Stimulated activated CD4-positive, alpha-beta T cell treated with anti-CD3 and anti-CD28 coated beads, TNF-alpha, amount 100 ng/mL, for 1 hour (primary cell): ENCODE results near the gene BROX.
"Not testable (repeated sequence)": the region's sequence is repeated elsewhere in the genome, so short reads cannot be mapped to it uniquely, and the experiment has no call there.

Experiments
- DNase-seq, 3 donors: peaks; one replicate each; pipeline ENCODE4 v3.0.0-alpha.2; 2020; ENCODE audit warnings: low read depth in 3 of 3, low spot score in 1 of 3

The BROX gene

GRCh38 chr1:222730866-222731265, 18.5 kb downstream of the BROX start:
- DNase-seq: no peak

- no peak for DNase-seq
Observed at GRCh38 chr1:222732216-222733159, 20.1 kb downstream of the BROX start.

DNA sequence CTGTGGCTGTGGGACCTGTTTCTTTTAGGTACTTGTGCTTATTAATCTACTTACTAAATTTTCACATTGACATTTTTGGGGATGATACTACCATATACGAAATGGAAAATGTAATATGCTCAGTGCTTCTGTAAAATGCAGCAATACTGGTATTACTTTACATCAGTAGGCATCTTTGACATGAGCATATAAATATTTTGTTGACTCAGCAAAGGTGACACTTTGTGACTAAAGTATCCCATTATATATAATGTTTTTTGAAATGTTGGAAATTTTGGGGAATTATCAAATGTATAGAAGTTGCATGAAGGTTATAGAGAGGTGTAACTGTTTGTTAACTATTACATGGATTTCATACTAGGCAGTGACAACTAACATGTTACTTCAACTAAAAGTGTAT, 22.4 kb downstream of the BROX start:
- DNase-seq: no peak

GRCh38 chr1:222736470-222736869, 24.1 kb downstream of the BROX start:
- DNase-seq: no peak

- no peak for DNase-seq
Observed at GRCh38 chr1:222736972-222737371, 24.6 kb downstream of the BROX start, which contains the start of gene FAM177B. TSS of gene FAM177B (plus strand) at chr1:222737202. CDS start at chr1:222746546, 9,344 bp downstream.

GRCh38 chr1:222739465-222739864, 27.1 kb downstream of the BROX start:
- no peak for DNase-seq

DNA sequence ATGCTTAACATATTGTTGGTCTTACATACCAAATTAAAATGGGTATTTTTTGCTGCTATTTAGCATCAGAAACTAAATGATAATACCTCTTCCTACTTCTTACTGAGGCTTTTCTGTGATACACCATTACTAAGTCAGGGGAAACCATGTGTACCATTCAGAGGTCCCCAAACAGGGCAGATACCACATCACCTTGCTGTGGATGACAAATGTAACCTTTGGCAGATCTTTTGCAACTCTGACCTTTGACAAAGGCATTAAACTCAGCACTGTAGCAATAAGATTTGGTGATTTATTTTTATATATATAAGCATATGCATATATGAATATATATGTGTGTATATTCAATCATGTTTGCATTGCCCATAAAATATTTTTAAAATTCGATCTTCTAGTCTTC, 27.6 kb downstream of the BROX start:
- no peak for DNase-seq

- not testable (repeated sequence) for DNase-seq
Observed at GRCh38 chr1:222741630-222742457, 29.5 kb downstream of the BROX start.

DNA sequence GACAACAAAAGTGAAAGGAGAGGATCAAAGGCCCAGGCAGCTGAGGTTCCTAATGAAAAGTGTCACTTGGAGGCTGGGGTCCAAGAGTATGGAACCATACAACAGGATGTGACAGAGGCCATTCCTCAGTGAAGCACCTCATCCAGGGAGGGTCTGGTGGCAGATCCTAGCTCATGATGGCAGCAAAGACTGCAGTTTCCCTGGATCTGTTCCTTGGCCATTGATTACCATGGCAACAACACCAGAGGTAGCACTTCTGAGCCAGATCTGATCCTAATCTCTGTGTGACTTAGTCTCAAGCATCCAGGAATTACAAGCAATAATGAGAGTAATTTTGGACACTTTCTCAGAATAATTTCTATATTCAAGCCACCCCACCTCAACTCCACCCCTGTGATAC, 37.6 kb downstream of the BROX start:
- no peak for DNase-seq

DNA sequence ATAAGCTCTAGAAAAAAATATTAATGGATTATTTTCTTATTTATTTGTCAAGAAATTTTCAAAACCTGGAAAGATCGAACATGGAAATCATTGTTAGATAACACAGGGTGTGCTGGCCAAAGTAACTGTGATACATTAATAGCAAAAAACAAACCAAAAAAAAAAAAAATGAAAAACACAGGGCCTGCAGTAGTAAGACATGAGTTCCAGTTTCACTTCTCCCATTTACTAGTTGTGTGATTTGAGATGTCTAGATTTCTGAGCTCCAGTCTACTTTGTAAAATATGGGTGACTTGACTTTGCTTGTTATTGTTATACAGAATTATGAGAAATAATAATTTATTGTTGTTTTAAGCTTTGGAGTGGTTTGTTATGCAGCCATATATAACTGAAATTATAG, 38.3 kb downstream of the BROX start:
- DNase-seq: no peak

DNA sequence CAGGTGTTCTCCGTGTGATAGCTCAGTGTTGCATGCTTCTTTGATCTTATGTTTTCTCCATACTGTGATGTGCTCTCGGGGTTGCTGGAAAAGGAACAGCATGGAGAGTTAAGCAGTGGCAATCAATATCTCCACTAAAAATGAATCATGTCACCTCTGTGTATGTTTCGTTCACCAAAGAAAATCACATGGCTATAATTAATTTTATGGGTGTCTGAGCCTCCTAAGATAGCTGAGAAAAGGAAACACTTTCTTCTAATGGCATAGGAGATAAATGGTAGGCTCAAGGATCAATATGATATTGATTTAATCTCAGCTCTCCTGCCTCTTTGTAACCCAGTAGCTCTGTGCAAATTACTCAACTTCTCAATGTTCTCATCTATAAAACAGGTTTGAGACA, 38.9 kb downstream of the BROX start:
- no peak for DNase-seq

DNA sequence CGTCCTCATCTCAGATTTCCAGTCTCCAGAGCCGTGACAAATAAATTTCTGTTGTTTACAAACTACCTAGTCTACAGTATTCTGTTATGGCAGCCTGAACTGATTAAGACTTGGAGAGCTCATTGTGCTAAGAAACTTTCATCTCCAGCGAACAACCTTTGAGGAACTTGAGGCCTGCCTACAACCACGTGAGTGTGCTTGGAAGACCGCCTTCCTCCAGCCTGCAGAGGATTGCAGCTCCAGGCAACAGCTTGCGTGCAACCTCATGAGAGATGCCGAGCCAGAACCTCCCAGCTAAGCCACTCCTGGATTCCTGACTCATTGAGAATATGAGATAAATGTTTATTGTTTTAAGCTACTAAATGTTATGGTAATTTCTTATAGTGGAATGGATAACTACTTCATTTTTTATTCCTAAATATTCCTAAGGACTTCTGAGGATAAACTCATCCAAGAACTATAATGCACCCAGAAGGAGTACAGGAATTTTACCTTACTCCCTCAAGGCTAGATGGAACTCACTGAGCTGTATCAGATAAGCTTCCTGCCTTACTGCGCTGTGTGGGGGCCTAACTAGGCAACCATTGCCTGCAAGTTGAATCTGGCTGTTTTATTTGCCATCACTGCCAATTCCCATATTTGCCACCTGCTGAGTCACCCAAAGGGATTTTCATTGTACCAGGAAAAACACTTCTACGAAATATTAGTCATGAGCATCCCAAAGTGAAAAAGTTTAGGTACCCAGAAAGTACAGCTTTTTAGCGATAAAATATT, 42.2 kb downstream of the BROX start:
- no peak for DNase-seq

DNA sequence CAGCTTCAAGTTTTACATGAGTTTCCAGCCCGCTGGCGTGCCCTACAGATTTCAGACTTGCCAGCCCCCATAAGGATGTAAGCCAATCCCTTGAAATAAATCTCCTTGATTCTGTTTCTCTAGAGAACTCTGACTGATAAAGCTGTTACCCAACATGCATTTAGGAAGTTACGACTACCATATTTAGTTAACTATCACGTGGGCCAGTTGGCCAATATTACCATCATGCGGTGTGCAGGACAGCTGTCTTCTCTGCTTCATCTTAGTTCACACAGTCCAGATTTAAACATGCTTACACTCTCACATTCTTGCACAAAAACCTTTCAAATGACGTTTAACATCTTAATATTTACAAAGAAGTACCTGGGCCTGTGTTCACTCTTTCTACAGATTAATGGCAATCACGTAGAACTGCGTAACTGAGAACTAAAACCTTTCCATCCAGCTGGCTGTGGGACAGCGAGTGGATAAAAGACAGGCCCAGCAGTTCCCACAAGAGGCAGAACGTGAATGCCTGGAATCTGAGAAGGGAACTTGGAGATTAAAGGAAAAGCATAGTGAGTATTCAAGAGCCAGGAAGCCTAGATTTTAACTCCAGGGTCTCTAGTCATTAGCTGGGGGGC, 45.4 kb downstream of the BROX start:
- DNase-seq: no peak

- DNase-seq: no peak
Observed at GRCh38 chr1:222759451-222760035, 47.2 kb downstream of the BROX start.

GRCh38 chr1:222761083-222761482, 48.7 kb downstream of the BROX start:
- DNase-seq: no peak

GRCh38 chr1:222762178-222762577, 49.8 kb downstream of the BROX start:
- DNase-seq: not testable (repeated sequence)

DNA sequence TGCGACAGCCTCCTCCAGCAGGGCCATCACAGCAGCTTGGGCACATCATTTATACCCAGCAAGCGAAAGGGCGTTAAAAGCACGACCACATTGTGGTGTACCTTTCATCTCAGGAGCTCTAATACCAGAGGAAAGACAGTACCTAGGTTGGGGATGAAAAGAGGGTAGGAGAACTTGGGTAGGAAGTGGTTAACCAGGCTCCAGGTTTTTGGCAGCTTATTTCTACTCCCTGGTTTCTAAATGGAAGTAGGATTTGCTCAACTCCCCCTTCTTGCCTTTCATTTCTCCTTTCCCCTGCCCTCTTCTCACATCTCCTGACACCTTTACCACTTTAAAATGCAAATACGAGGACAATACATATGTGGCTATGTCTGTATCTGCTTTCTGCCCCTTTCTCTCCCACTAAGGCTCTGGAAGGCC, 54.8 kb downstream of the BROX start:
- no peak for DNase-seq

DNA sequence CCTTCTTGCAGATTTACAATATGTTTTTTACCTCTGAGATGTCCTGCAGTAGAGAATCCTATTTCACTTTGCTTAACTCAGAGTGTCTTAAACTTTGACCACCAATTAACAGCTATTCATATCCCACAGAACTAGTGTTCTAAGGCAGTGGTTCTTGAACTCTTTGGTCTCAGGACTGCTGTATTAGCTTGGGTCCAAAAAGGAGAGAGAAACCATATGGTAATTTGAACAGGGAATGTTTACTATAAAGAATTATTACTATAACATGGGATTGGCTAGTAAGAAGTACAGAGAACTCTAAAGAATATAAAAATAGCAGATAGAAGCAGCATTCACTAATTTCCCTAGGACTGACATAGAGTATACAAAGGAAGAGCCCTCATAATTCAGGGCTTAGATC, 56.2 kb downstream of the BROX start:
- no peak for DNase-seq

DNA sequence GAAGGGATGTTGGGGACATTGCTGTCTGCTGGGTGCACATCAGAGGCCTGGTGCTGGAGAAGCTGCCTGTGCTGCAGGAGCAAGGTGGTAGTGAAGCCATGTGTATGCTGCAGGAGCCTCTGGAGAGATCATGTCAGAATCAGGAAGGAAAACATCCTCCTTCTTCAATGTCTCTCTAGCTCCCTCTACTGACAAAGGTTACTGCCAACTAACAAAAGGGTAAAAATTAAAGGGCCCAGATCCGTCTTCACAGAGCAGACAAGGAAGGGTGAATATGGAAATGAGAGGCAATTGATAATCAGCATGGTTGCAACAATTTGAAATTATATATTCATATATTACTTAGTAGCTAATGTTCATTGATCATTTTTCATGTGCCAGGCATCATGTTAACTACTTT, 56.8 kb downstream of the BROX start:
- no peak for DNase-seq

DNA sequence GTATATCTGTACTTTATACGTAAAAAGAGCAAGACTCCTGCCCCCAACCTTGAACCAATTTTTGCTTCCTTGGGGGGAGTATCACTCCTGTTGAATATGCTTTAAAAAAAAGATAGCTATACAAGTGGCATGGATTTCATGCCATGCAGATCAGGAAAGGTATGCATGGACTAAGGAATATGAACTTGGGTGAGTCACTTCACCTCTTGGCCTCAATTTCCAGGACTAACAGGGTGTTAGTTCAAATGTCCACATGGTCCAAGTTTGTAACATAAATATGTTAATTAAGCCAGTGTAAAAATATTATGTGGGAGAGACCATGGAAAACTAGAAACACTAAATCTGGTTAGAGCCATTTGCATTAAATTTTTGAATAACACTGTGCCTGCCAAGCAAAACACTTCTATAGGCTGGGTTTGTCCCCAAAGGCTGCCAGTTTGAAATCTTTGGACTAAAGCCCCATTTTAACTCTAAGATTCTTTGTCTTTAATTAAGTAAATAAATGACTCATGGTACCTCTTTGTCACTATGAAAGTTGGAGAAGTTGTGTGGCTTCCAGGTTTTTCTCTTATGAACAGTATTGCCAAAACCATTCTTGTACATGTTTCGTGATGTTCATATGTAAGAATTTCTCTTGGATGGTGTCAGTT, 57.7 kb downstream of the BROX start:
- DNase-seq: no peak
